Measurements from ENCODE around the gene NHLH2. TPM values are rescaled to one million over a fixed set of nuclear protein-coding genes. Genes with fewer than 3 reads are reported as not detected.

Gene NHLH2
- total and polyA plus RNA-seq, 10 of the 15 experiments (the other 5 are each of a cell fraction or from before 2014, with no cell fraction given): 0.01 to 0.08 (median 0.05) TPM; not detected in 6

- TF ChIP-seq CUX1 (IDR thresholded peaks at IDR 0.05; ENCODE audit: insufficient replicate concordance, low read depth, low read length) (no peak), NFXL1 (IDR thresholded peaks at IDR 0.05; ENCODE audit: borderline replicate concordance) (no peak), MTA2 (IDR thresholded peaks at IDR 0.05; ENCODE audit: low read depth) (no peak), STAT1 (conservative IDR thresholded peaks at IDR 0.05) (no peak), SP1 (IDR thresholded peaks at IDR 0.05; ENCODE audit: low read depth, low read length) (no peak), ZNF207 (IDR thresholded peaks at IDR 0.05; ENCODE audit: borderline replicate concordance) (no peak), BCL11A (IDR thresholded peaks at IDR 0.05; ENCODE audit: low read depth, low read length) (no peak), ASH2L (IDR thresholded peaks at IDR 0.05; ENCODE audit: borderline replicate concordance, low read depth) (no peak), RCOR1 (conservative IDR thresholded peaks at IDR 0.05; ENCODE audit: low read depth, low read length) (no peak), GABPA (IDR thresholded peaks at IDR 0.05; ENCODE audit: low read depth) (no peak), FOS (IDR thresholded peaks at IDR 0.05; ENCODE audit: borderline replicate concordance, extremely low read depth, insufficient read length) (no peak), SIN3A (IDR thresholded peaks at IDR 0.05; ENCODE audit: low read depth, low read length) (no peak), CREM (IDR thresholded peaks at IDR 0.05; ENCODE audit: low read depth) (no peak), HDAC2 (IDR thresholded peaks at IDR 0.05) (no peak), JUND (IDR thresholded peaks at IDR 0.05; ENCODE audit: low read depth, low read length) (no peak)
These were observed 21.5 kb upstream of the NHLH2 start (continued) for GRCh38 chr1:115862403-115862802.

Data from GM12878 (cell line).